Activated CD8-positive, alpha-beta T cell treated with anti-CD3 and anti-CD28 coated beads for 36 hours (primary cell): Measurements from ENCODE around the gene BBS4. TPM values are rescaled to one million over a fixed set of nuclear protein-coding genes. Genes with fewer than 3 reads are reported as not detected.

Experiments
- total RNA-seq, 2 experiments: library from RNA; stranded (reverse); gene quantifications; one replicate each; pipeline ENCODE4 v1.2.3, GENCODE V29; 2021

Gene BBS4
- total RNA-seq, 2 experiments from 2014 or later: 10.8 to 11.4 TPM

Other genes starting within 250 kb of the BBS4 start
- gene ARIH1, start 211.9 kb upstream of the BBS4 start, total RNA-seq: 100 to 1,000 TPM; 170 to 175 TPM
- gene GOLGA6B, start 31.5 kb upstream of the BBS4 start, total RNA-seq: not detected
- gene HIGD2B, start within 50 bp of the BBS4 start, total RNA-seq: under 1 TPM; 0.27 to 0.32 TPM
- 10 to 100 TPM; 63.7 to 65.1 TPM for gene ADPGK, start 97.6 kb downstream of the BBS4 start, total RNA-seq